Upper lobe of left lung (tissue), 6 donors: ENCODE results near the gene SPOCK1. TPM values are rescaled to one million over a fixed set of nuclear protein-coding genes. Genes with fewer than 3 reads are reported as not detected.

Source experiments
- ATAC-seq, 2 donors: fragments of 200-7000 bp; cut with Tn5 transposase; one replicate each; pipeline ENCODE4 v1.9.1; 2022; ENCODE audit warnings: mild to moderate bottlenecking in 2 of 2, moderate library complexity in 2 of 2; ENCODE audit not compliant: low FRiP score in 2 of 2
- DNase-seq, 2 donors: peaks; one replicate each; pipeline ENCODE4 v3.0.0-alpha.2; 2019 to 2020
- H3K27ac ChIP-seq, 4 donors: fragments of 200-600 bp; sonication (generic); one replicate each; pipeline ENCODE4 v1.5.1; 2016 to 2019
- H3K27me3 ChIP-seq, 4 donors: fragments of 200-600 bp; sonication (generic); one replicate each; pipeline ENCODE4 v1.5.1; 2017 to 2019
- H3K36me3 ChIP-seq, 4 donors: fragments of 200-600 bp; sonication (generic); one replicate each; pipeline ENCODE4 v1.5.1; 2016 to 2019
- H3K4me1 ChIP-seq, 4 donors: fragments of 200-600 bp; sonication (generic); one replicate each; pipeline ENCODE4 v1.5.1; 2018 to 2019
- H3K4me3 ChIP-seq, 4 donors: fragments of 200-600 bp; sonication (generic); one replicate each; pipeline ENCODE4 v1.5.1; 2017 to 2019; ENCODE audit warnings: mild to moderate bottlenecking in 2 of 4, moderate library complexity in 1 of 4
- H3K9me3 ChIP-seq, 4 donors: fragments of 200-600 bp; sonication (generic); one replicate each; pipeline ENCODE4 v1.5.1; 2018 to 2019
- EP300 ChIP-seq, 4 donors: sonication (generic); formaldehyde crosslinking; IDR thresholded peaks; one replicate each; pipeline ENCODE4 v1.5.1; 2017; ENCODE audit warnings: antibody characterized with exemption in 4 of 4, control low read depth in 2 of 4
- POLR2A ChIP-seq, 4 donors: fragments of 450-650 bp; IDR thresholded peaks; one replicate each; pipeline ENCODE4 v1.5.1; 2016 to 2017; ENCODE audit warnings: antibody characterized with exemption in 4 of 4, mild to moderate bottlenecking in 2 of 4
- POLR2AphosphoS5 ChIP-seq, 2 donors: sonication (generic); formaldehyde crosslinking; IDR thresholded peaks; one replicate each; pipeline ENCODE4 v1.5.1; 2017; ENCODE audit warnings: antibody characterized with exemption in 2 of 2
- WGBS, 2 donors: methylation state at CpG; one replicate each; pipeline ENCODE4 v1.1.5; 2017 to 2018; 5-methylcytosine and 5-hydroxymethylcytosine counted together
- total RNA-seq, 6 donors: library from RNA; depleted of rRNA in 4 of 6; stranded (reverse); fragments of >200 nt in 4 of 6; gene quantifications; one replicate each; pipeline versions ENCODE4 v1.1.0 to v1.2.1, GENCODE V29; 2016 to 2021
- TF ChIP-seq, protein P1 (sequence below), 6 experiments: fragments of 450-650 bp in 4 of 6; fragments of 200-600 bp in 2 of 6; sonication (generic) in 2 of 6; IDR thresholded peaks; one replicate each; pipeline ENCODE4 v1.5.1; 2016 to 2019; ENCODE audit warnings: antibody characterized with exemption in 6 of 6
- donor health status: DM: no; HTN: no; CAD: no; lungs with moderate emphysema.
- donor health status: DM: no; HTN: yes; CAD: no; lungs with severe emphysema.

Gene SPOCK1
- total RNA-seq, 6 donors from 2014 or later, result 0.33 to 16.6 (median 2.0) TPM; not detected in 1

DNA sequence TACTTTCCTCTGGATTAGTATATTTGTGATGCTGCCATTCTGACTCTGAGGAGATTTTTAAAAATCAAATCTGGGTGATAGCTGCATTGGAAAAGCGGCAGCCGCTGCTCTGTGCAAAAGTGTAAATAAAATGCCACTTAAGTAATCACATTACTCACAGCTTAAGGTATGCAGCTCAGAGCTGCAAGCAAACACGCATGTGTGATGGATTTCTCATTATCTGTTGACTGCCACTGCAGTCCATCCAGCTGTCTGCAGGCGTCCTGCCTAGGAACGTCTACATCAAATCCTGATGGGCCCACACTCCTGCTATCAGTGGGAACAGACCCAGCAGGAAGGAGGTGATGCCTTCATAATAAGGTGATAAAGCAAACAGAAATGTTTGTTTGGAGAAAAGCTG, 216.9 kb downstream of the SPOCK1 start:
- Histone ChIP-seq H3K4me3 (no peak overlapping the region), H3K4me1 (no peaks in the 10 kb centered on the region), H3K27me3 (no peaks in the 10 kb centered on the region), H3K36me3 (no peaks in the 10 kb centered on the region), H3K9me3 (no peaks in the 10 kb centered on the region), H3K27ac (no peak overlapping the region)
- no peak for TF ChIP-seq POLR2AphosphoS5 (IDR thresholded peaks at IDR 0.05)
- TF ChIP-seq EP300 (IDR thresholded peaks at IDR 0.05), result no peak
- no peak for TF ChIP-seq POLR2A (IDR thresholded peaks at IDR 0.05)
- TF ChIP-seq, protein P1, sequence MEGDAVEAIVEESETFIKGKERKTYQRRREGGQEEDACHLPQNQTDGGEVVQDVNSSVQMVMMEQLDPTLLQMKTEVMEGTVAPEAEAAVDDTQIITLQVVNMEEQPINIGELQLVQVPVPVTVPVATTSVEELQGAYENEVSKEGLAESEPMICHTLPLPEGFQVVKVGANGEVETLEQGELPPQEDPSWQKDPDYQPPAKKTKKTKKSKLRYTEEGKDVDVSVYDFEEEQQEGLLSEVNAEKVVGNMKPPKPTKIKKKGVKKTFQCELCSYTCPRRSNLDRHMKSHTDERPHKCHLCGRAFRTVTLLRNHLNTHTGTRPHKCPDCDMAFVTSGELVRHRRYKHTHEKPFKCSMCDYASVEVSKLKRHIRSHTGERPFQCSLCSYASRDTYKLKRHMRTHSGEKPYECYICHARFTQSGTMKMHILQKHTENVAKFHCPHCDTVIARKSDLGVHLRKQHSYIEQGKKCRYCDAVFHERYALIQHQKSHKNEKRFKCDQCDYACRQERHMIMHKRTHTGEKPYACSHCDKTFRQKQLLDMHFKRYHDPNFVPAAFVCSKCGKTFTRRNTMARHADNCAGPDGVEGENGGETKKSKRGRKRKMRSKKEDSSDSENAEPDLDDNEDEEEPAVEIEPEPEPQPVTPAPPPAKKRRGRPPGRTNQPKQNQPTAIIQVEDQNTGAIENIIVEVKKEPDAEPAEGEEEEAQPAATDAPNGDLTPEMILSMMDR (IDR thresholded peaks at IDR 0.05), result no peak
- DNase-seq (no peak), ATAC-seq (no peak)
- WGBS, 2 donors, result 24 to 28% methylated on average over 5 of the region's 5 CpGs

DNA sequence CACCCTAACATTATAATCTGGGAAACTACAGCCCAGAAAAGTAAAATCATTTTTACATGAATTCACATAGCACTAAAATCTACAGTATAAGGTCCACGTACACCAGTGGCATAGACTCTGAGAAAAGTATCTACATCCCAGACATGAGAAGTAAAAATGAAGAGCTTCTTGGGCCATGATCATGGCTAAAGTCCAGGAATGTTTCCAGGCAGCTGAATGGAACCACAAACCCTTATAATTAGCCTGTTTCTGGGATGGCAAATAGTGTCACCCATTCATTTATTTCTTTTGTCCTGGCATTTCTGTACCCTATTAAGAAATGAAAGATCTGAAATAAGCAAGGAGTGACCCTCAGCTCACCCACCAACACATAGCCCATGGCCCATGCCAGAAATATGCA, 217.9 kb downstream of the SPOCK1 start:
- ATAC-seq (no peak), DNase-seq (no peak)
- Histone ChIP-seq H3K9me3 (no peaks in the 10 kb centered on the region), H3K27ac (no peak overlapping the region), H3K4me1 (no peaks in the 10 kb centered on the region), H3K27me3 (no peaks in the 10 kb centered on the region), H3K4me3 (no peak overlapping the region), H3K36me3 (no peaks in the 10 kb centered on the region)
- TF ChIP-seq EP300 (IDR thresholded peaks at IDR 0.05), result no peak
- TF ChIP-seq POLR2AphosphoS5 (IDR thresholded peaks at IDR 0.05), result no peak
- 77 to 86% methylated on average over 1 of the region's 1 CpG for WGBS, 2 donors

DNA sequence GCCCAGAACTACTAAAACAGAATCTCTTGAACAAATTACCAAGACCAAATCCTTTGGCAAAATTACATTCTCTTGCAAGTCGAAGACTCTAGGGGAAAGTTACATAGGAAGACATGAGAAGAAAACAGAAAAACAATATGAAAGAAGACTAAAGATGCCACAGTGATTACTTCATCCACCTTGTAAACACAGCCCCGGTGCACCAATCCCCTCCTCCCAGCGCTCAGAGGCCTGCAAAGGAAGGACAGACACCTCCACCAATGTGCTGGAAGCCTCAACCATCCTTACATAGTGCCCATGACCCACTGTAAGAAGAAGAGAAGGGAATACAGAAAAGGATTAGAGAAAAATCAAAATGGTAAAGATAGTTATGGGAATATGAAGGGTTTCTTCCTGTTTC, 218.5 kb downstream of the SPOCK1 start:
- WGBS, 2 donors, result 66 to 76% methylated on average over 3 of the region's 3 CpGs
- H3K27me3 ChIP-seq, result no peaks in the 10 kb centered on the region
- no peaks in the 10 kb centered on the region for H3K4me1 ChIP-seq
- DNase-seq, result no peak
- TF ChIP-seq, protein P1 (IDR thresholded peaks at IDR 0.05), result no peak
- TF ChIP-seq POLR2AphosphoS5 (IDR thresholded peaks at IDR 0.05) (no peak), POLR2A (IDR thresholded peaks at IDR 0.05) (no peak), EP300 (IDR thresholded peaks at IDR 0.05) (no peak)
- no peak overlapping the region for H3K4me3 ChIP-seq
- H3K9me3 ChIP-seq, result no peaks in the 10 kb centered on the region
- H3K36me3 ChIP-seq, result no peaks in the 10 kb centered on the region
- H3K27ac ChIP-seq, result no peak overlapping the region
- no peak for ATAC-seq

DNA sequence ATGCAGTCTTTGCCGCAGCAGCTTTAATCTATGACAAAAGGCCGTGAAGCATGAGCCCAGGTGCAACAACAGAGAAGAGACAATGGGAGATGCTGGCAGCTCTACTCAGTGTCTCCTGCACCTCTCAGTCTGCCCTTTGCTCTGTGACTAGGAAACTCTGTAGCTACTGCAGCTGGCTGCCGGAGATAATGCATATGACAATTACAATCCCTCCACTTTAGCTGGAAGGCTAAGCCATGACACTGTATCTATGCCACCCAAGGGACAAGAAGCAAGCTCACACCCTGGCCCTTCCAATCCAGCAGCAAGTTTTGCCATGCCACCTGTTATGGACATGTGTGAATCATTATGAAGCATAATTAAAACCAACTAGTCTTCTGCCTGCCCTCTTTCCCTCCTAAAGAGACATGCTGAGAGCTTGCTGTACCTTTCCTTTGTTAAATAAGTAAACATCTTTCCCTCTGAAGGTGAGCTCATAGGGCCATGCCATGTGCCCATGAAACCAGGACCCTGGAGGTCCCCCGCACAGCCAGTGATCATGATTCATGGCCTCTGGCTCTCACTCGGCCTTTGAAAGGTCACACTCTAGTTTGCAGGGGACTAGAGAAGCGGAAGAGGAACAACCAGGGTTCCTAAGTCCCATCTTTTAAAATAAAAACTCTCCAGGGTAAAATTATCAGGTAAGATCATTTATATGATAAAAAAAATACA, 219.4 kb downstream of the SPOCK1 start:
- H3K9me3 ChIP-seq, result no peaks in the 10 kb centered on the region
- no peak for TF ChIP-seq POLR2AphosphoS5 (IDR thresholded peaks at IDR 0.05)
- no peak for TF ChIP-seq EP300 (IDR thresholded peaks at IDR 0.05)
- no peak for TF ChIP-seq POLR2A (IDR thresholded peaks at IDR 0.05)
- TF ChIP-seq, protein P1 (IDR thresholded peaks at IDR 0.05), result no peak
- ATAC-seq (no peak), DNase-seq (no peak)
- H3K4me1 ChIP-seq, result no peaks in the 10 kb centered on the region
- no peaks in the 10 kb centered on the region for H3K27me3 ChIP-seq
- no peak overlapping the region for H3K27ac ChIP-seq
- no peak overlapping the region for H3K4me3 ChIP-seq
- H3K36me3 ChIP-seq, result no peaks in the 10 kb centered on the region
- WGBS, 2 donors, result 81% methylated on average over 5 to 6 of the region's 6 CpGs

DNA sequence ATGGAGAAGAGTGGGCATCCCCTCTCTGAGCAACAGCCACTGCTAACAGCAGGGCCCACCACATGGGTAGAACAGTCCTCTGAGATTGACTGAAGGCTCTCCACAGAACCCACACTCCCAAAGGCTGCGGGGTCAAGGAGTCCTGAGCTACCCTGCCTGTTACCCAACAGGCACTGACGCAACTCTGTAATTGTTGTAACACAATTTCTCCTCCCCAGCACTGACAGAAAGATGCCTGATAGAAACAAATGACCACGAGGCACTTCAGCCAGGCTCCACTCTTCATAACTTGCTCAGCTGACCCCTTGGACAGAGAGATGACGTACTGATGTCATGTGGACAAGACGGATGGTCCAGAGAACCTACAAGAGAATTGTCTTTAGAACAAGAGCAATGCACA, 220.7 kb downstream of the SPOCK1 start:
- 72 to 80% methylated on average over 4 to 5 of the region's 5 CpGs for WGBS, 2 donors
- Histone ChIP-seq H3K27ac (no peak overlapping the region), H3K4me3 (no peak overlapping the region), H3K9me3 (no peaks in the 10 kb centered on the region), H3K36me3 (no peaks in the 10 kb centered on the region), H3K27me3 (no peaks in the 10 kb centered on the region), H3K4me1 (no peaks in the 10 kb centered on the region)
- no peak for TF ChIP-seq EP300 (IDR thresholded peaks at IDR 0.05)
- TF ChIP-seq, protein P1 (IDR thresholded peaks at IDR 0.05), result no peak
- TF ChIP-seq POLR2A (IDR thresholded peaks at IDR 0.05), result no peak
- no peak for TF ChIP-seq POLR2AphosphoS5 (IDR thresholded peaks at IDR 0.05)
- ATAC-seq (no peak), DNase-seq (no peak)
